H9 (cell line): ENCODE data around the gene ERC1. TPM values are rescaled to one million over a fixed set of nuclear protein-coding genes. Genes with fewer than 3 reads are reported as not detected.

Experiments
- DNase-seq: peaks from one replicate; pipeline ENCODE4 v3.0.0-alpha.2; 2017
- H2AFZ ChIP-seq: one replicate; pipeline ENCODE4 v1.6.1; 2013; ENCODE audit warnings: mild to moderate bottlenecking, low read length, control low read depth, moderate library complexity
- H2AK5ac ChIP-seq: 2 replicates; pipeline ENCODE4 v1.6.1; 2013; ENCODE audit warnings: low read length, control low read depth, mixed read lengths; ENCODE audit not compliant: insufficient read length
- H2BK120ac ChIP-seq: one replicate; pipeline ENCODE4 v1.6.1; 2013; ENCODE audit warnings: low read depth, mild to moderate bottlenecking, low read length, control low read depth, inconsistent platforms; ENCODE audit not compliant: poor library complexity, severe bottlenecking
- H2BK12ac ChIP-seq: 2 replicates; pipeline ENCODE4 v1.6.1; 2013; ENCODE audit warnings: low read length, control low read depth, mixed read lengths, low read depth; ENCODE audit not compliant: insufficient read length
- H2BK15ac ChIP-seq: 2 replicates; pipeline ENCODE4 v1.6.1; 2013; ENCODE audit warnings: low read depth, low read length, control low read depth
- H2BK20ac ChIP-seq: one replicate; pipeline ENCODE4 v1.6.1; 2013; ENCODE audit warnings: low read depth, mild to moderate bottlenecking, low read length, control low read depth, inconsistent platforms; ENCODE audit not compliant: poor library complexity, severe bottlenecking
- H2BK5ac ChIP-seq: 2 replicates; pipeline ENCODE4 v1.6.1; 2013; ENCODE audit warnings: low read length, control low read depth, mixed read lengths; ENCODE audit not compliant: insufficient read length
- H3K14ac ChIP-seq: 2 replicates; pipeline ENCODE4 v1.6.1; 2013; ENCODE audit warnings: low read length, control low read depth; ENCODE audit not compliant: insufficient read depth
- H3K18ac ChIP-seq: 2 replicates; pipeline ENCODE4 v1.6.1; 2013; ENCODE audit warnings: low read depth, mild to moderate bottlenecking, mixed read lengths, low read length, control low read depth; ENCODE audit not compliant: insufficient read length
- H3K23ac ChIP-seq: 2 replicates; pipeline ENCODE4 v1.6.1; 2013; ENCODE audit warnings: low read length, control low read depth, mixed read lengths, low read depth; ENCODE audit not compliant: insufficient read length
- H3K23me2 ChIP-seq: 2 replicates; pipeline ENCODE4 v1.6.1; 2013; ENCODE audit warnings: low read depth, mild to moderate bottlenecking, mixed read lengths, low read length, control low read depth; ENCODE audit not compliant: insufficient read length, poor library complexity, severe bottlenecking
- H3K27ac ChIP-seq: 2 replicates; pipeline ENCODE4 v1.5.1; 2013; ENCODE audit warnings: low read length, control low read depth, mixed read lengths, low read depth; ENCODE audit not compliant: insufficient read length
- H3K27me3 ChIP-seq: 2 replicates; pipeline ENCODE4 v1.6.1; 2013; ENCODE audit warnings: low read length, control low read depth, inconsistent platforms; ENCODE audit not compliant: insufficient read depth
- H3K4ac ChIP-seq: 2 replicates; pipeline ENCODE4 v1.6.1; 2013; ENCODE audit warnings: low read depth, mild to moderate bottlenecking, control low read depth, inconsistent platforms, low read length, moderate library complexity
- H3K4me1 ChIP-seq: 2 replicates; pipeline ENCODE4 v1.6.1; 2013; ENCODE audit warnings: low read length, control low read depth, inconsistent platforms; ENCODE audit not compliant: insufficient read depth
- H3K4me2 ChIP-seq: 2 replicates; pipeline ENCODE4 v1.6.1; 2013; ENCODE audit warnings: low read length, control low read depth, mixed read lengths; ENCODE audit not compliant: insufficient read length, insufficient read depth
- H3K56ac ChIP-seq: 2 replicates; pipeline ENCODE4 v1.6.1; 2013; ENCODE audit warnings: low read depth, mild to moderate bottlenecking, mixed read lengths, low read length, control low read depth; ENCODE audit not compliant: insufficient read length
- H3K79me1 ChIP-seq: 2 replicates; pipeline ENCODE4 v1.6.1; 2013; ENCODE audit warnings: low read depth, mild to moderate bottlenecking, moderate library complexity, low read length, control low read depth, inconsistent platforms; ENCODE audit not compliant: insufficient read depth, poor library complexity, severe bottlenecking
- H3K79me2 ChIP-seq: 2 replicates; pipeline ENCODE4 v1.6.1; 2013; ENCODE audit warnings: low read length, control low read depth, inconsistent platforms; ENCODE audit not compliant: insufficient read depth
- H3K9ac ChIP-seq: 2 replicates; pipeline ENCODE4 v1.6.1; 2013; ENCODE audit warnings: low read length, control low read depth, mixed read lengths; ENCODE audit not compliant: insufficient read length; ENCODE audit errors: extremely low read depth
- H3K9me3 ChIP-seq: one replicate; pipeline ENCODE4 v1.6.1; 2013; ENCODE audit warnings: low read depth, low read length, inconsistent platforms; ENCODE audit not compliant: control insufficient read depth
- H3T11ph ChIP-seq: one replicate; pipeline ENCODE4 v1.6.1; 2013; ENCODE audit warnings: mild to moderate bottlenecking, low read length, control low read depth, inconsistent platforms
- H4K20me1 ChIP-seq: one replicate; pipeline ENCODE4 v1.6.1; 2013; ENCODE audit not compliant: control insufficient read depth, insufficient read length, insufficient read depth
- H4K5ac ChIP-seq: 2 replicates; pipeline ENCODE4 v1.6.1; 2013; ENCODE audit warnings: low read depth, mild to moderate bottlenecking, mixed read lengths, low read length, control low read depth; ENCODE audit not compliant: insufficient read length
- H4K8ac ChIP-seq: replicated peaks from 2 replicates; pipeline ENCODE4 v1.6.1; 2013; ENCODE audit warnings: low read length, control low read depth, mixed read lengths, low read depth; ENCODE audit not compliant: insufficient read length
- H4K91ac ChIP-seq: 2 replicates; pipeline ENCODE4 v1.6.1; 2013; ENCODE audit warnings: low read depth, mild to moderate bottlenecking, moderate library complexity, mixed read lengths, low read length, control low read depth; ENCODE audit not compliant: insufficient read length
- H3K27ac Mint-ChIP-seq, 3 experiments: 2 replicates in 2 of 3; 3 replicates in 1 of 3; pipeline ENCODE4 v1.8.0; 2020 to 2021; ENCODE audit warnings: mixed read lengths in 3 of 3, mild to moderate bottlenecking in 1 of 3, moderate library complexity in 1 of 3
- H3K27me3 Mint-ChIP-seq: 2 replicates; pipeline ENCODE4 v1.8.0; 2021; ENCODE audit warnings: low read depth, mild to moderate bottlenecking, moderate library complexity, mixed read lengths
- H3K36me3 Mint-ChIP-seq, 3 experiments: 2 replicates in 2 of 3; 3 replicates in 1 of 3; pipeline ENCODE4 v1.8.0; 2020 to 2021; ENCODE audit warnings: low read depth in 3 of 3, mixed read lengths in 3 of 3; ENCODE audit not compliant: insufficient read depth in 1 of 3
- H3K4me1 Mint-ChIP-seq, 2 experiments: 2 replicates each; pipeline ENCODE4 v1.8.0; 2020; ENCODE audit warnings: mixed read lengths in 2 of 2
- H3K4me3 Mint-ChIP-seq, 2 experiments: 2 replicates in 1 of 2; 3 replicates in 1 of 2; pipeline ENCODE4 v1.8.0; 2020 to 2021; ENCODE audit warnings: mild to moderate bottlenecking in 2 of 2, mixed read lengths in 2 of 2, moderate library complexity in 1 of 2
- H3K9me3 Mint-ChIP-seq, 2 experiments: 2 replicates in 1 of 2; 3 replicates in 1 of 2; pipeline ENCODE4 v1.8.0; 2020; ENCODE audit warnings: mild to moderate bottlenecking in 2 of 2, mixed read lengths in 2 of 2, moderate library complexity in 1 of 2
- CTCF ChIP-seq: fragments of 200-600 bp; sonication (generic); conservative IDR thresholded peaks from 3 replicates; pipeline ENCODE4 v1.8.0; 2021; ENCODE audit warnings: antibody characterized with exemption, mild to moderate bottlenecking
- WGBS: extraction: QIAGEN DNeasy Blood & Tissue Kit; methylation state at CpG from one replicate; pipeline ENCODE4 v1.1.7; 2013; ENCODE audit warnings: missing lambda C conversion rate, low lambda C conversion rate, mixed read lengths; ENCODE audit not compliant: insufficient read length; ENCODE audit errors: extremely low coverage; 5-methylcytosine and 5-hydroxymethylcytosine counted together
- total RNA-seq: library from RNA; stranded (reverse); gene quantifications from 2 replicates; pipeline ENCODE4 v1.2.1, GENCODE V29; 2021

The ERC1 gene
- total RNA-seq, 1 experiment from 2014 or later = 51.2 TPM

GRCh38 chr12:1293901-1294300, 302.9 kb downstream of the ERC1 start:
- Histone ChIP-seq H3K14ac (no peak overlapping the region), H3K9me3 (no peaks in the 10 kb centered on the region), H3K23me2 (no peaks in the 10 kb centered on the region), H3K27me3 (no peaks in the 10 kb centered on the region), H3K4ac (no peak overlapping the region), H3K56ac (no peak overlapping the region), H2BK120ac (no peak overlapping the region), H2BK5ac (no peak overlapping the region), H3K4me1 (no peaks in the 10 kb centered on the region), H3K79me2 (no peaks in the 10 kb centered on the region), H3K23ac (no peak overlapping the region), H2BK20ac (no peak overlapping the region), H2BK15ac (no peak overlapping the region), H3T11ph (no peak overlapping the region), H4K20me1 (no peaks in the 10 kb centered on the region), H4K8ac (no peak overlapping the region), H3K18ac (no peak overlapping the region), H3K4me2 (no peak overlapping the region), H2AFZ (no peak overlapping the region), H3K9ac (no peak overlapping the region), H4K91ac (no peak overlapping the region), H2AK5ac (no peak overlapping the region), H4K5ac (no peak overlapping the region), H3K79me1 (no peaks in the 10 kb centered on the region), H3K27ac (no peak overlapping the region), H2BK12ac (no peak overlapping the region)
- Mint-ChIP-seq H3K4me1 (peaks cover 2 to 6% of the 10 kb centered on the region in 2 experiments; a peak in 2 of 4 replicates), H3K27ac (no peak overlapping the region; a peak in 1 of 7 replicates), H3K9me3 (no peaks in the 10 kb centered on the region), H3K4me3 (no peak overlapping the region), H3K27me3 (no peaks in the 10 kb centered on the region), H3K36me3 (peaks cover 8 to 22% (median 19%) of the 10 kb centered on the region in 3 experiments)
- no peak for DNase-seq
- TF ChIP-seq CTCF = no peak
- WGBS = no CpG with 5 or more reads among the region's 1 CpG
